RWPE1 (cell line): Measurements from ENCODE around the gene STRN3.
"Not testable (repeated sequence)": the region's sequence is repeated elsewhere in the genome, so short reads cannot be mapped to it uniquely, and the experiment has no call there.

Experiments
- CTCF ChIA-PET: fragments of 350-600 bp; sonication (Branson Sonifier 250); formaldehyde crosslinking; extraction: SDS; loops from one replicate; lab custom pipeline; 2021; lab: Yijun Ruan, JAX
- POLR2A ChIA-PET: fragments of 400-600 bp; formaldehyde crosslinking; extraction: SDS; loops from one replicate; lab custom pipeline; 2020; ENCODE audit warnings: antibody characterized with exemption; ENCODE audit not compliant: low non-redundant PET; lab: Yijun Ruan, JAX
- DNase-seq: peaks from one replicate; pipeline ENCODE4 v3.0.0; 2012; ENCODE audit warnings: low spot score
- H3K27ac ChIP-seq: fragments of 450-650 bp; 2 replicates; pipeline ENCODE4 v1.5.1; 2017
- CTCF ChIP-seq: fragments of 450-650 bp; conservative IDR thresholded peaks from 2 replicates; pipeline ENCODE4 v1.5.1; 2017; ENCODE audit warnings: low read depth, mild to moderate bottlenecking

The STRN3 gene

GRCh38 chr14:31051023-31051422 is 24.8 kb upstream of the STRN3 start:
- DNase-seq: no peak
- ChIA-PET POLR2A (interaction anchor here (0.7 kb wide), 1 partner anchor 25 kb away, joined by 3 read pairs; the partner anchor contains the start of gene STRN3), CTCF (no interaction called here)
- H3K27ac ChIP-seq: no peak overlapping the region; the same call in 1 of the 2 replicates
- no peak for TF ChIP-seq CTCF

- no peak for TF ChIP-seq CTCF
- ChIA-PET CTCF (no interaction called here), POLR2A (no interaction called here)
- no peak for DNase-seq
- H3K27ac ChIP-seq: peak overlapping the region; percentile 68
Measured at GRCh38 chr14:31047503-31047902, 21.3 kb upstream of the STRN3 start.

- H3K27ac ChIP-seq: no peak overlapping the region
- ChIA-PET CTCF (no interaction called here), POLR2A (no interaction called here)
- no peak for TF ChIP-seq CTCF
- DNase-seq: no peak
Measured at GRCh38 chr14:31045501-31046080, 19.4 kb upstream of the STRN3 start.

- H3K27ac ChIP-seq: no peak overlapping the region
- ChIA-PET CTCF (interaction anchor here (0.6 kb wide), 2 partner anchors 60 to 138 kb away, joined by 3 read pairs; no protein-coding TSS in a partner anchor), POLR2A (interaction anchor here (0.7 kb wide), 1 partner anchor 27 kb away, joined by 3 read pairs; no protein-coding TSS in a partner anchor)
- DNase-seq: no peak
- no peak for TF ChIP-seq CTCF
Measured at GRCh38 chr14:31043379-31043778, 17.2 kb upstream of the STRN3 start.

- DNase-seq, H3K27ac ChIP-seq: not testable (repeated sequence)
- CTCF ChIA-PET: interaction anchor here (0.6 kb wide), 1 partner anchor 60 kb away, joined by 3 read pairs; no protein-coding TSS in a partner anchor
- POLR2A ChIA-PET: interaction anchor here (0.7 kb wide), 1 partner anchor 27 kb away, joined by 3 read pairs; no protein-coding TSS in a partner anchor
Measured at GRCh38 chr14:31042893-31043292, 16.7 kb upstream of the STRN3 start.

- ChIA-PET CTCF (no interaction called here), POLR2A (no interaction called here)
- H3K27ac ChIP-seq: no peak overlapping the region
- TF ChIP-seq CTCF: no peak
- DNase-seq: no peak
Measured at GRCh38 chr14:31042300-31042699, 16.1 kb upstream of the STRN3 start.

GRCh38 chr14:31038521-31039166 is 12.5 kb upstream of the STRN3 start:
- TF ChIP-seq CTCF: no peak
- H3K27ac ChIP-seq: no peak overlapping the region
- ChIA-PET CTCF (interaction anchor here (0.6 kb wide), 1 partner anchor 56 kb away, joined by 3 read pairs; no protein-coding TSS in a partner anchor), POLR2A (no interaction called here)
- DNase-seq: no peak
